Karpas-422 (cell line): ENCODE results near the gene CD248. TPM values are rescaled to one million over a fixed set of nuclear protein-coding genes. Genes with fewer than 3 reads are reported as not detected.

Experiments
- DNase-seq: peaks from one replicate; pipeline ENCODE4 v3.0.0-alpha.2; 2015
- H2AFZ ChIP-seq: fragments of 200-600 bp; sonication (generic); 2 replicates; pipeline ENCODE4 v1.6.1; 2014; ENCODE audit warnings: antibody characterized with exemption, low read length, mixed read lengths
- H3K27ac ChIP-seq: fragments of 200-600 bp; sonication (generic); 2 replicates; pipeline ENCODE4 v1.5.1; 2014; ENCODE audit warnings: mild to moderate bottlenecking, low read length, moderate library complexity
- H3K27me3 ChIP-seq: fragments of 200-600 bp; sonication (generic); 2 replicates; pipeline ENCODE4 v1.6.1; 2014; ENCODE audit warnings: low read length, mixed read lengths
- H3K36me3 ChIP-seq: fragments of 200-600 bp; sonication (generic); 2 replicates; pipeline ENCODE4 v1.6.1; 2014; ENCODE audit warnings: low read length, mixed read lengths; ENCODE audit not compliant: insufficient read depth
- H3K4me1 ChIP-seq: fragments of 200-600 bp; sonication (generic); 2 replicates; pipeline ENCODE4 v1.6.1; 2014; ENCODE audit warnings: mild to moderate bottlenecking, low read length, mixed read lengths
- H3K4me2 ChIP-seq: fragments of 200-600 bp; sonication (generic); 2 replicates; pipeline ENCODE4 v1.6.1; 2014; ENCODE audit warnings: low read length, low read depth, mild to moderate bottlenecking; ENCODE audit not compliant: poor library complexity, severe bottlenecking
- H3K4me3 ChIP-seq: fragments of 200-600 bp; sonication (generic); 2 replicates; pipeline ENCODE4 v1.5.1; 2014; ENCODE audit warnings: mild to moderate bottlenecking, antibody characterized with exemption, low read length, mixed read lengths
- H3K79me2 ChIP-seq: fragments of 200-600 bp; sonication (generic); 2 replicates; pipeline ENCODE4 v1.6.1; 2014; ENCODE audit warnings: mild to moderate bottlenecking, low read length, mixed read lengths
- H3K9ac ChIP-seq: fragments of 200-600 bp; sonication (generic); 2 replicates; pipeline ENCODE4 v1.6.0; 2014; ENCODE audit warnings: low read length
- H3K9me2 ChIP-seq: fragments of 200-600 bp; sonication (generic), shearing (Covaris generic); replicated peaks from 2 replicates; pipeline ENCODE4 v1.6.0; 2014; ENCODE audit warnings: mild to moderate bottlenecking, low read length, moderate library complexity; ENCODE audit not compliant: insufficient read depth
- H3K9me3 ChIP-seq: fragments of 300-700, 200-600 bp; sonication (generic); 2 replicates; pipeline ENCODE4 v1.6.1; 2014; ENCODE audit warnings: low read length, mixed read lengths
- H4K20me1 ChIP-seq: fragments of 200-600 bp; sonication (generic); 2 replicates; pipeline ENCODE4 v1.6.1; 2014; ENCODE audit warnings: mild to moderate bottlenecking, antibody characterized with exemption, low read length, low read depth; ENCODE audit not compliant: insufficient read depth
- total RNA-seq: library from RNA; depleted of rRNA; stranded (reverse); fragments of >200 nt; shearing (Covaris generic); gene quantifications from 2 replicates; pipeline ENCODE4 v1.2.3, GENCODE V29; 2014; ENCODE audit warnings: low replicate concordance

CD248 gene
- total RNA-seq, 1 experiment from 2014 or later = not detected

DNA sequence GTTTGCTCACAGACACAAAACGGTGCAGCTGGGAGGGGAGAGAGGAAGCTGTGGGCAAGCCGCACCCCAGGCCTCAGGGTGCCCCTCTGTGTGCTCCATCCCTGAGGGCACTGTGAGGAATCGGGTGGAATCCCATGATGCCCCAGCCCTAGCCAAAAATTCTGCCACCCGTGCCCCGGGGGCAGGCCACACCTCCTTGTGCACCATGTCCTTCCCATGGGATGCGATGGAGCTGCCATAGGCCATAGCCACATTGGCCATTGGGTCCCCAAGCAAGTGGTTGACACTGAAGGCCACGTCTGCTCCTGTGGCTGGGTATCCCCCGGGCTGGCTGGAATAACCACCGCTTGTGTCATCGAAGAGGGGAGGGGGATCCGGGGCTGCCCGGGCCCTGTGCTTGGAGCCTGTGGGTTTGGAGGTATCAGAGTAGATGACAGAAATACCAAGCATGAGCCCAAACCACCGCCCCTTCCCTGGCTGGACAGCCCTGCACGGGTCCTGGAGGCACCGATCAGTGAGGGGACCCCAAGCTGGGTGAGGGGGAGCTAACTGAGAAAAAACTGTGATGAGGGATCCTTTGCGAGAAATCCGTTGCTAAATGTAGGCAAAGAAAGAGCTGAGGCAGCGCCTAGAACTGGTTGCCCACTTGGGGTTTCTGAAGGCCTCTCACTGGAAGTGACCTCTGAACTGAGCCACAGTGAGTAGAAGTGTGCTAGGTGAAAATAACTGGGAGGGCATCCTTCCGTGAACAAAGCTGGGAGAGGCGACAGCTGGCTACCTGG is 28.8 kb downstream of the CD248 start:
- peaks cover 20% of the 10 kb centered on the region for H3K79me2 ChIP-seq
- H4K20me1 ChIP-seq = 0 out of 2 replicates have a peak, but pooled peaks cover 4% of the 10 kb centered on the region
- no peaks in the 10 kb centered on the region for H3K9me3 ChIP-seq
- peak overlapping the region; percentile 68 for H3K27ac ChIP-seq
- H3K9ac ChIP-seq = peak overlapping the region; percentile 98
- 0 out of 2 replicates have a peak, but pooled peaks cover 4% of the 10 kb centered on the region for H3K36me3 ChIP-seq
- H3K9me2 ChIP-seq = no peaks in the 10 kb centered on the region
- H2AFZ ChIP-seq = peak overlapping the region; percentile 83; the same call in 1 of the 2 replicates
- H3K4me2 ChIP-seq = peak overlapping the region; percentile 80
- H3K4me1 ChIP-seq = peaks cover 28% of the 10 kb centered on the region
- H3K27me3 ChIP-seq = no peaks in the 10 kb centered on the region
- peak overlapping the region; percentile 99 for H3K4me3 ChIP-seq
- DNase-seq = no peak

DNA sequence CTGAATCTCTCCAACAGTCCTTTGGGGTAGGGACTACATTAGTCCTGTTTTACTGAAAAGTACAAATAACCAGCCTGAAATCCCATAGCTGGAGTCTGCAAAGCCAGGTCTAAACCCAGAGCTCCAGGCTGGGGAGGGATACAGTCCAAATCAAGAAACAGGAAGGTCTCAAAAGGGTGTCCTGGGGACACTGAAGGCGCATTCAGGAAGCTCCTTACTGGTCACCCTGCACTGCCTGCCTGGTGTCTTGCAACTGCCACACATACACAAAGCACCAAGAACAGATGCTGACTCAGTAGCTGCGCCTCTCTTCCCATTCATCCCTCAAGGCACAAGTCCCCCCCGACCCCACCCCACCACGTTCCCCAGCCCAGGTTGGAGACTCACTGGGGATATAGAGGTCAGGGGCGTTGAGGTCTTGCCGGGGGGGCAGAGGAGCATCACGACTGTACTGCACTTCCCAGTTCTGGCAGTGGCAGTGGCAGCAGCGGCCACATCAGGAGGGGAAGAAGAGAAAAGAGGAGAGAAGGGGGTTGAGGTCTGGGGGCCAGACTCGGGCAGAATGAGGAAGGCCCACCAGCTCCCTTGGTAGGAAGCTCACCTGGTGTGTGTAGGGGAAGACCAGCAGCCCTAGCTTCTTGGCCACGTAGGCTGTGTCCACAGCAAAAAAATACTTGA is 29.5 kb downstream of the CD248 start:
- Histone ChIP-seq H3K27me3 (no peaks in the 10 kb centered on the region), H3K9me3 (no peaks in the 10 kb centered on the region), H2AFZ (no peak overlapping the region), H3K4me1 (peaks cover 34% of the 10 kb centered on the region), H4K20me1 (0 out of 2 replicates have a peak, but pooled peaks cover 4% of the 10 kb centered on the region), H3K36me3 (0 out of 2 replicates have a peak, but pooled peaks cover 4% of the 10 kb centered on the region), H3K27ac (no peak overlapping the region; the same call in 1 of the 2 replicates), H3K9me2 (no peaks in the 10 kb centered on the region), H3K79me2 (peaks cover 20% of the 10 kb centered on the region), H3K4me3 (peak overlapping the region; percentile 99), H3K9ac (peak overlapping the region; percentile 98), H3K4me2 (peak overlapping the region; percentile 80)
- no peak for DNase-seq

DNA sequence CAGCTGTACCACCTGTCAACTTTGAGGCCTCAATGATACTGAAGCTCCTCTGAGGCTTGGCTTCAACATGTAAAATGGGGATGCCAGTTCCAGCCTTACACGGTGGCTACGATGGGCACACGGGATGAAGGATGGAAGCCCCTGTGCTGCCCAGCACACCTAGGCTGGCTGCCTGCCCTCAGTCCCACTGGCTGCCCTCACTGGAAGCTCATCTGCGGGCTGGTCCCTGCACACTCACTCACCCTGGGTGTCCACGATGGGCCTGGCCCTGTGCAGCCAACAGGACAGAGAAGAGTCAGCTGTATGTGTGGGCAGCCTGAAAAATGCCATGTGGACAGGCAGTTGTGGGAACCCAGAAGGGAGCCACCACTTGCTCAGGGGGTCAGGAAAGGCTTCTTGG is 30.1 kb downstream of the CD248 start:
- Histone ChIP-seq H3K27me3 (no peaks in the 10 kb centered on the region), H4K20me1 (peaks cover 7% of the 10 kb centered on the region; the same call in 1 of the 2 replicates), H3K9me3 (no peaks in the 10 kb centered on the region), H2AFZ (no peak overlapping the region), H3K4me2 (no peak overlapping the region), H3K79me2 (peaks cover 20% of the 10 kb centered on the region), H3K9me2 (no peaks in the 10 kb centered on the region), H3K9ac (no peak overlapping the region), H3K36me3 (0 out of 2 replicates have a peak, but pooled peaks cover 4% of the 10 kb centered on the region), H3K4me1 (peaks cover 41% of the 10 kb centered on the region), H3K4me3 (no peak overlapping the region), H3K27ac (no peak overlapping the region)
- DNase-seq = no peak

DNA sequence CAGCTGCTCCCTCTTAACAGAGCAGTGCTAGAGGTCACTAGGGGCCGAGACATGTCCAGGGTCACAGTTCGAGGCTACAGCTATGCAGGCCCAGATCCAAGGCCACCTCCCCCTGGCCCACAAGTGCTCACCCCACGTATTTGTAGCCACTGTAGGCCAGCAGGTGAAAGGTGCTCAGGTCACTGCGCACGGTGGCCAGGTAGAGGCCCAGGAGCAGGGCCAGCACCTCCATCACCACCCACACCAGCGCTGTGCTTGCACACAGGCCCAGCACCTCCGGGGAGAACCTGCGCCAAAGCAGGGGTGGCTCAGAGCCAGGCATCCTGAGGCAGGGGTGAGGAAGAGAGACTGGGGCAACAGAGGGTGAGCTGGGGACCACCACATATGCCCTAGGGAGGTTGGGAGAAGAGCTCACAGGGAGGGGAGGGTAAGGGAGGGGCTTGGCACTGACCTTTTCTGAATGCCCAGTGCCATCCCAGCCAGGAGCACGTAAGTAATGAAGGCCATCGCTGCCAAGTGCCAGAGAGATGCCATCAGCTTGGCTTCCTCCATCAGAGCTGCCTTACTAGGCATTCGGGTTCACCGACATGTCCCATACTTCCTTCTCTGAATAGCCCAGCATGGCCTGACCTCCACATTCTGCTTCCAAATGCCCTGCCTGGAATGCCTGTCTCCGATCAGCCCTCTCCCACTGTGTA is 31.4 kb downstream of the CD248 start:
- no peak overlapping the region for H3K27ac ChIP-seq
- no peak overlapping the region for H3K4me2 ChIP-seq
- 0 out of 2 replicates have a peak, but pooled peaks cover 4% of the 10 kb centered on the region for H3K36me3 ChIP-seq
- H3K79me2 ChIP-seq = peaks cover 20% of the 10 kb centered on the region
- no peaks in the 10 kb centered on the region for H3K27me3 ChIP-seq
- H3K9me3 ChIP-seq = no peaks in the 10 kb centered on the region
- DNase-seq = no peak
- no peak overlapping the region for H3K9ac ChIP-seq
- peaks cover 42% of the 10 kb centered on the region for H3K4me1 ChIP-seq
- H3K4me3 ChIP-seq = no peak overlapping the region
- H4K20me1 ChIP-seq = peaks cover 7% of the 10 kb centered on the region; the same call in 1 of the 2 replicates
- no peak overlapping the region for H2AFZ ChIP-seq
- H3K9me2 ChIP-seq = no peaks in the 10 kb centered on the region

DNA sequence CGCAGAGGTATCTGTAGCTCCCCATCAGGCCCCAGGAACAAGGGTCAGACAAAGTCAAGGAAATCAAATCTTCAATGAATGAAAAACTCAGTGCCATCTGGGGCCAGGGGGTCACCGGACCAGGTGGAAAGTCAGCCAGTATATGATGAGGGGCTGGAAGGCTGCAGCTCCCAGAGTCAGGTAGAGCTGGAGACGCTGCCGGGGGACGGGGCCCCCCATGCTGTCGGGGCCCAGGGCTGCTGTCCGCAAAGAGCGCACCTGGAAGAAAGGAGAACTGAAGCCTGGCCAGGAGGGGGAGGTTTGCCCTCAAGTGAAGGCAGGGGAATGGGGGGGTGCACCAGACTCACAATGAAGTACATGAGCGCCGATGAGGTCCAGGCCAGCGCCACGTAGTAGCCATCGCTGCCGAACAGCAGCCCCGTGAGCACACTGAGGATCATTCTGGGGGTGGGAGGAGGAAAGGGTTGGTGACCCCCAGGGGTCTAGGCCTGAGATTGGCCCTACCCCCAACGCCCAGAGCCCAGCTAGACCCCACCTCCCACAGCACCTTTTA is 32.2 kb downstream of the CD248 start:
- no peak for DNase-seq
- Histone ChIP-seq H3K27me3 (no peaks in the 10 kb centered on the region), H3K9me2 (no peaks in the 10 kb centered on the region), H3K9ac (no peak overlapping the region), H3K36me3 (0 out of 2 replicates have a peak, but pooled peaks cover 4% of the 10 kb centered on the region), H3K27ac (no peak overlapping the region), H2AFZ (no peak overlapping the region), H3K9me3 (no peaks in the 10 kb centered on the region), H3K4me1 (peaks cover 34% of the 10 kb centered on the region), H4K20me1 (peaks cover 7% of the 10 kb centered on the region; the same call in 1 of the 2 replicates), H3K79me2 (peaks cover 20% of the 10 kb centered on the region), H3K4me2 (no peak overlapping the region), H3K4me3 (no peak overlapping the region)

DNA sequence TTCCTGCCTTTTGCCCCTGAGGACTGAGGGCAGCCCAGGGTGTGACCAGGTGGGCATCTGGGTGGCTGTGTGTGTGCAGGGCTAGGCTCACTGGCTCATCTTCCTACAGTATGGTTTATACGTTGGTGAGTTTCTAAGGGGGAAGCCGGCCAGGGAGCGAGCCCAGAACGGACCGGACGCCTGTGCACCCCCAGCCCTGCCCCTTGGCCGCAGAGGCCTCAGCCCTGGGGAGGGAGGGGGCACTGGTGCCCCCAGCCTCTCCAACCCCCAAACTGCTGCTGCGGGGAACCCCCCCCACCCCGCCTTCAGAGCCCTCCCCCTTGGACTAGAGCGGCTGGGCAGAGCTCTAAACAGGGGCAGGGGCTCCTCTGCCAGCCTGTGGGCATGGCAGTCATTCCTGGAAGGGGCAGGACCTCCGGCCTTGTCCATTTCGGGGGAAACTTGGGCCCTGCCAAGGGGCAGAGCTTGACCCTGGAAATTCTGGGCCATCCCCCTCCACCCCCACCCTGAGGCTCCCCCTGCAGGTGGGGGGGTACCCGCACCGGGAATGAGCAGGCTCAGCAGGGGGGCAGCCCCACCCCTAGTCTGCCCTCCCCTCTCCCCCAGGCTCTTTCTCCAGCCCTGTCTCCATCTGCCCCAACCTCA is 33.3 kb downstream of the CD248 start:
- H3K4me1 ChIP-seq = peaks cover 38% of the 10 kb centered on the region
- H4K20me1 ChIP-seq = peaks cover 7% of the 10 kb centered on the region; the same call in 1 of the 2 replicates
- no peak overlapping the region for H3K27ac ChIP-seq
- DNase-seq = no peak
- H3K27me3 ChIP-seq = no peaks in the 10 kb centered on the region
- 0 out of 2 replicates have a peak, but pooled peaks cover 4% of the 10 kb centered on the region for H3K36me3 ChIP-seq
- H3K4me3 ChIP-seq = no peak overlapping the region
- H3K9me3 ChIP-seq = no peaks in the 10 kb centered on the region
- H2AFZ ChIP-seq = no peak overlapping the region
- H3K9me2 ChIP-seq = no peaks in the 10 kb centered on the region
- no peak overlapping the region for H3K9ac ChIP-seq
- H3K4me2 ChIP-seq = no peak overlapping the region
- H3K79me2 ChIP-seq = peaks cover 19% of the 10 kb centered on the region
